ENCODE data around the gene PRPF38B. TPM values are rescaled to one million over a fixed set of nuclear protein-coding genes. Genes with fewer than 3 reads are reported as not detected.

Gene PRPF38B
- total RNA-seq, 1 donor from 2014 or later = 36.9 TPM

DNA sequence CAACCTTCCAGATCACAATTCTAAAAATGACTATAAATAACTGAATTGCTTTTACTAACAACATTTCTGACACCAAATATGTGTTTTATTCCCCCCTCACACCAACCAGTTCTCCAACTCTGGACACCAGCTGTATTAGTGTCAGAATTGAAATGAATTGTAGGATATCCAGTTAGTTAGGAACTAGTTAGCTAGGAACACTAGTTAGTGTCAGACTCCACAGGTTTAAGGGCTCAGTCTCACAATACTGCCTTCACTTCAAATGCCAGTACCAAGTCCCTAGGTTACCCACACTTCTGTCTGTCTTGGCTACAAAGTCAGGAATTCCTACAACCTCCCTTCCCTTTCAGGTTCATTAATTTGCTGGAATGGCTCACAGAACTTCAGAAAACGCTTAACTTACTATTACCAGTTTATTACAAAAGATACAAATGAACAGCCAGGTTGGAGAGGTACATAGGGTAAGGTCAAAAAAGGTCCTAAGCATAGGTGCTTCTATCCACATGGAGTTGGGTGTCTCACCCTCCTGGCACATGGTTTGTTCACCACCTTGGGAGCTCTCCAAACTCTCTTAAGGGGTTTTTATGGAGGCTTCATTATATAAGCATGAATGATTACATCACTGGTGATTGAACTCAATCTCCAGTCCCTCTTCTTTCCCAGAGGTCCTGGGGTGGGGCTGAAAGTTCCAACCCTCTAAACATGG is 58.5 kb downstream of the PRPF38B start:
- Histone ChIP-seq H3K27ac (ENCODE audit: low read depth, low read length) (no peak overlapping the region), H3K4me2 (ENCODE audit: low read length) (no peak overlapping the region), H3K9ac (ENCODE audit: low read length) (no peak overlapping the region), H3K27me3 (ENCODE audit: insufficient read depth, low read length) (no peaks in the 10 kb centered on the region), H3K36me3 (ENCODE audit: insufficient read depth, low read length) (peaks cover 5% of the 10 kb centered on the region), H3K9me3 (ENCODE audit: insufficient read depth, low read depth, low read length) (no peaks in the 10 kb centered on the region), H2AFZ (ENCODE audit: low read depth, low read length) (no peak overlapping the region), H4K20me1 (ENCODE audit: insufficient read depth, low read length) (peaks cover 20% of the 10 kb centered on the region), H3K79me2 (ENCODE audit: insufficient read depth, low read length) (peaks cover 45% of the 10 kb centered on the region), H3K4me3 (ENCODE audit: insufficient read depth, low read depth, low read length) (no peak overlapping the region), H3K4me1 (ENCODE audit: insufficient read depth, low read length) (no peaks in the 10 kb centered on the region)
- FAIRE-seq = no peak
- peaks cover 7% of the 10 kb centered on the region for H3K4me1 Mint-ChIP-seq (ENCODE audit: low read depth, unreplicated experiment)
- peak overlapping the region; percentile 18 for H3K27ac Mint-ChIP-seq (ENCODE audit: unreplicated experiment)
- peak; percentile 29 for DNase-seq (ENCODE audit: low read depth)
- H3K36me3 Mint-ChIP-seq (ENCODE audit: low read depth, unreplicated experiment) = no peaks in the 10 kb centered on the region
- H3K9me3 Mint-ChIP-seq (ENCODE audit: unreplicated experiment) = no peaks in the 10 kb centered on the region
- no peak overlapping the region for H3K4me3 Mint-ChIP-seq (ENCODE audit: unreplicated experiment)
- TF ChIP-seq CTCF (IDR thresholded peaks at IDR 0.05; ENCODE audit: insufficient read depth, low read depth, low read length) (no peak), EZH2 (IDR thresholded peaks at IDR 0.05; ENCODE audit: insufficient read depth, low read length) (no peak)
- no peaks in the 10 kb centered on the region for H3K27me3 Mint-ChIP-seq (ENCODE audit: low read depth, unreplicated experiment)

Other genes starting within 250 kb of the PRPF38B start
- gene NBPF6, start 242.0 kb upstream of the PRPF38B start, total RNA-seq = not detected in 2 replicates
- 5.3 and 7.1 TPM in 2 replicates for gene EEIG2, start 132.2 kb upstream of the PRPF38B start, total RNA-seq
- 2.2 and 2.5 TPM in 2 replicates for gene HENMT1, start 31.2 kb upstream of the PRPF38B start, total RNA-seq
- gene FNDC7, start 20.6 kb downstream of the PRPF38B start, total RNA-seq = 0.20 TPM in 1 of 2 replicates, not detected in the other
- 38.9 and 48.5 TPM in 2 replicates for gene STXBP3, start 54.4 kb downstream of the PRPF38B start, total RNA-seq
- gene AKNAD1, start 164.8 kb downstream of the PRPF38B start, total RNA-seq = not detected in 2 replicates
- 2.8 and 3.1 TPM in 2 replicates for gene GPSM2, start 184.7 kb downstream of the PRPF38B start, total RNA-seq